Uterus (tissue), 2 donors: ENCODE data around the gene LTV1.

Experiments
- CTCF ChIP-seq, 4 experiments: fragments of 200-600 bp in 2 of 4; fragments of 450-650 bp in 2 of 4; sonication (generic) in 2 of 4; IDR thresholded peaks; one replicate each; pipeline ENCODE4 v1.5.1; 2016 to 2019; ENCODE audit warnings: antibody characterized with exemption in 4 of 4, mild to moderate bottlenecking in 2 of 4, moderate library complexity in 1 of 4
- POLR2A ChIP-seq, 2 donors: fragments of 450-650 bp; IDR thresholded peaks; one replicate each; pipeline ENCODE4 v1.6.1; 2016; ENCODE audit warnings: antibody characterized with exemption in 2 of 2, mild to moderate bottlenecking in 1 of 2, moderate library complexity in 1 of 2

GRCh38 chr6:143828572-143828971 is 14.6 kb upstream of the LTV1 start:
- no peak for TF ChIP-seq CTCF (IDR thresholded peaks at IDR 0.05)
- no peak for TF ChIP-seq POLR2A (IDR thresholded peaks at IDR 0.05)
